NT2/D1 (cell line): ENCODE data around the gene CLSTN3.

Experiments
- DNase-seq: peaks from one replicate; pipeline ENCODE4 v3.0.0-alpha.2; 2011; ENCODE audit warnings: low read depth, low spot score
- H3K27me3 ChIP-seq: 2 replicates; pipeline ENCODE4 v1.6.0; 2011; ENCODE audit warnings: mild to moderate bottlenecking; ENCODE audit not compliant: insufficient read length, insufficient read depth
- H3K36me3 ChIP-seq: 2 replicates; pipeline ENCODE4 v1.6.1; 2011; ENCODE audit warnings: mild to moderate bottlenecking, low read length, mixed read lengths; ENCODE audit not compliant: insufficient read depth, insufficient read length
- H3K4me1 ChIP-seq: 2 replicates; pipeline ENCODE4 v1.5.1; 2011; ENCODE audit not compliant: insufficient read depth, insufficient read length
- H3K4me3 ChIP-seq: 2 replicates; pipeline ENCODE4 v1.5.1; 2011; ENCODE audit warnings: low read depth; ENCODE audit not compliant: insufficient read length
- H3K9ac ChIP-seq: 2 replicates; pipeline ENCODE4 v1.6.0; 2011; ENCODE audit warnings: low read depth; ENCODE audit not compliant: insufficient read length
- H3K9me3 ChIP-seq: 2 replicates; pipeline ENCODE4 v1.5.1; 2011; ENCODE audit warnings: mild to moderate bottlenecking, low read length; ENCODE audit not compliant: insufficient read depth
- SUZ12 ChIP-seq: IDR thresholded peaks from 2 replicates; pipeline ENCODE4 v1.6.1; 2011; ENCODE audit not compliant: insufficient read length, insufficient read depth; ENCODE audit errors: extremely low read depth
- YY1 ChIP-seq: IDR thresholded peaks from 2 replicates; pipeline ENCODE4 v1.6.1; 2011; ENCODE audit not compliant: insufficient read length, insufficient read depth
- ZNF274 ChIP-seq: IDR thresholded peaks from 2 replicates; pipeline ENCODE4 v1.6.1; 2011; ENCODE audit warnings: mild to moderate bottlenecking, low read depth, low read length

Gene CLSTN3

GRCh38 chr12:7129872-7130691, at the start of gene CLSTN3:
CLSTN3 (plus strand) TSS chr12:7130371; CDS start chr12:7130649, 278 bp downstream.
- Histone ChIP-seq H3K4me1 (peaks cover 22% of the 10 kb centered on the region), H3K27me3 (peaks cover 26% of the 10 kb centered on the region), H3K9me3 (no peaks in the 10 kb centered on the region), H3K9ac (peak within 1 kb of the TSS; percentile 88), H3K4me3 (peak within 1 kb of the TSS; percentile 89), H3K36me3 (peaks cover 22% of the 10 kb centered on the region)
- TF ChIP-seq YY1 (no peak), ZNF274 (no peak), SUZ12 (no peak)
- peak; percentile 97 for DNase-seq

- TF ChIP-seq SUZ12, result no peak
- TF ChIP-seq ZNF274, result no peak
- TF ChIP-seq YY1, result no peak
Observed at GRCh38 chr12:7081037-7081436, 49.1 kb upstream of the CLSTN3 start.

GRCh38 chr12:7083125-7083524, 47.0 kb upstream of the CLSTN3 start:
- H3K9me3 ChIP-seq, result peaks cover 8% of the 10 kb centered on the region; the same call in 1 of the 2 replicates

More at GRCh38 chr12:7081037-7081436, 49.1 kb upstream of the CLSTN3 start:
- no peaks in the 10 kb centered on the region for H3K4me1 ChIP-seq
- H3K4me3 ChIP-seq, result no peak overlapping the region
- peaks cover 2% of the 10 kb centered on the region for H3K27me3 ChIP-seq
- H3K9me3 ChIP-seq, result peaks cover 8% of the 10 kb centered on the region; the same call in 1 of the 2 replicates
- H3K9ac ChIP-seq, result no peak overlapping the region
- H3K36me3 ChIP-seq, result no peaks in the 10 kb centered on the region
- no peak for DNase-seq

GRCh38 chr12:7089196-7089871, 40.8 kb upstream of the CLSTN3 start:
- Histone ChIP-seq H3K27me3 (no peaks in the 10 kb centered on the region), H3K36me3 (no peaks in the 10 kb centered on the region), H3K9ac (no peak overlapping the region), H3K4me3 (no peak overlapping the region), H3K9me3 (peaks cover 8% of the 10 kb centered on the region; the same call in 1 of the 2 replicates), H3K4me1 (peaks cover 35% of the 10 kb centered on the region)
- TF ChIP-seq ZNF274 (no peak), YY1 (no peak), SUZ12 (no peak)
- DNase-seq, result no peak

More at GRCh38 chr12:7083125-7083524, 47.0 kb upstream of the CLSTN3 start:
- no peaks in the 10 kb centered on the region for H3K27me3 ChIP-seq
- TF ChIP-seq YY1 (no peak), ZNF274 (no peak), SUZ12 (no peak)
- no peak overlapping the region for H3K9ac ChIP-seq
- H3K36me3 ChIP-seq, result no peaks in the 10 kb centered on the region
- H3K4me1 ChIP-seq, result no peaks in the 10 kb centered on the region
- H3K4me3 ChIP-seq, result no peak overlapping the region
- no peak for DNase-seq

GRCh38 chr12:7090222-7090998, 39.8 kb upstream of the CLSTN3 start:
- DNase-seq, result peak; percentile 99
- peak overlapping the region; percentile 32 for H3K9ac ChIP-seq
- H3K9me3 ChIP-seq, result no peaks in the 10 kb centered on the region
- H3K36me3 ChIP-seq, result no peaks in the 10 kb centered on the region
- no peak overlapping the region for H3K4me3 ChIP-seq
- H3K4me1 ChIP-seq, result peaks cover 36% of the 10 kb centered on the region
- TF ChIP-seq YY1 (no peak), ZNF274 (no peak), SUZ12 (no peak)
- H3K27me3 ChIP-seq, result no peaks in the 10 kb centered on the region

GRCh38 chr12:7091171-7091570, 39.0 kb upstream of the CLSTN3 start:
- Histone ChIP-seq H3K9ac (peak overlapping the region; percentile 32), H3K9me3 (no peaks in the 10 kb centered on the region), H3K4me3 (no peak overlapping the region), H3K36me3 (no peaks in the 10 kb centered on the region), H3K4me1 (peaks cover 41% of the 10 kb centered on the region), H3K27me3 (no peaks in the 10 kb centered on the region)
- no peak for DNase-seq
- TF ChIP-seq ZNF274 (no peak), SUZ12 (no peak), YY1 (no peak)
